GM18499 (cell line): ENCODE data around the gene FUOM.
A peak's percentile ranks its signal among the peaks of the same experiment; 100 is the strongest.

ENCODE experiments used
- ATAC-seq: cut with Tn5 transposase; IDR thresholded peaks from one replicate; pipeline ENCODE4 v1.9.1; 2021; ENCODE audit warnings: moderate number of reproducible peaks; ENCODE audit not compliant: insufficient read depth, unreplicated experiment

Gene FUOM

DNA sequence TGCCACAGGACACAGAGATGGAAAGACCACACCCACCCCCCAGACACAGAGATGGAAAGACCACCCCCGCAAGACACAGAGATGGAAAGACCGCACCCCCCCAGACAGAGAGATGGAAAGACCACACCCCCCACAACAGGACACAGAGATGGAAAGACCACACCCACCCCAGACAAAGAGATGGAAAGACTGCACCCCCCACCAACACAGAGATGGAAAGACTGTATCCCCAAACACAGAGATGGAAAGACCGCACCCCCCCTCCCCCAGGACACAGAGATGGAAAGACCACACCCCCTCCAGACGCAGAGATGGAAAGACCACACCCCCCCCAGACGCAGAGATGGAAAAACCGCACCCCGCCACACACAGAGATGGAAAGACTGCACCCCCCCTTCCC, 41.1 kb downstream of the FUOM start:
- ATAC-seq, result no peak

DNA sequence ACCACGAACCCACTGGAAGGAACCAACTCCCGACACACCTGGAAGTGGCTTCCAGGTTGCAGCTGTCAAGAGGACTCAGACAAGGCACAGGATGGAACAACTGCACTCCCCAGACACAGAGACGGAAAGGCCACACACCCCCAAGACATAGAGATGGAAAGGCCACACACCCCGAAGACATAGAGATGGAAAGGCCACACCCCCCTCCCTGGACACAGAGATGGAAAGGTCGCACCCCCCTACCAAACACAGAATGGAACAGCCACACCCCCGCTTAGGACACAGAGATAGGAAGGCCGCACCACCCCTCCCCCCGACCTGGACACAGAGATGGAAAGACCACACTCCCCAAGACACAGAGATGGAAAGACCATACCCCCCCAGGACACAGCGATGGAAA, 41.6 kb downstream of the FUOM start:
- ATAC-seq, result no peak

DNA sequence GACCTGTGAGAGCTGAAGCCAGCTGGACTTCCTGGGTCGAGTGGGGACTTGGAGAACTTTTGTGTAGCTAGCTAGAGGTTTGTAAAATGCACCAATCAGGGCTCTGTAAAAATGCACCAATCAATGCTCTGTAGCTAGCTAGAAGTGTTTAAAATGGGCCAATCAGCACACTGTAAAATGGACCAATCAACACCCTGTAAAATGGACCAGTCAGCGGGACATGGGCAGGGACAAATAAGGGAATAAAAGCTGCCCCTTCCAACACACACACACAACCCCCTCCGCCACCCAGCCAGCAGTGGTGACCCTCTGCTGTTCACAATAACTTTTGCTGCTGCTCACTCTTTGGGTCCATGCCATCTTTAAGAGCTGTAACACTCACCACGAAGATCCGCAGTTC, 42.0 kb downstream of the FUOM start:
- no peak for ATAC-seq

DNA sequence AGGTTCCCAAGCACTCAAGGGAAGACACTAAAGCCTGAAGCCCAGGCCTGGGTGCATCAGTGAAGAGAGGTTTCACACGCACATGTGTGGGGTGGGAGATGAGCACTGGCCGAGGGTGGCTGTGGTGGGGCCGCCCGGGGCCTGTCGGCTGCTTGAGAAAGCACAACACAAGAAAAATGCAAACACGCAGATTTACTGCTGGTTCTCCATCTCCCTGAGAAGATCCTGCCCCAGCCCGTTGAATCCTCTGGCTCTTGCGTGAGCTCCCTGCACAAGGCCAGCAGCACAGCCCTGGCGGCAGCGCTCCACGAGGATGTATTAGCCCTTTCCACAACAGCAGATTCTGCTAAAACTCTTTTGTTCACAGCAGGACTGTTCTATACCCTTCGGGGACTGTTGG, 42.9 kb downstream of the FUOM start:
- no peak for ATAC-seq

DNA sequence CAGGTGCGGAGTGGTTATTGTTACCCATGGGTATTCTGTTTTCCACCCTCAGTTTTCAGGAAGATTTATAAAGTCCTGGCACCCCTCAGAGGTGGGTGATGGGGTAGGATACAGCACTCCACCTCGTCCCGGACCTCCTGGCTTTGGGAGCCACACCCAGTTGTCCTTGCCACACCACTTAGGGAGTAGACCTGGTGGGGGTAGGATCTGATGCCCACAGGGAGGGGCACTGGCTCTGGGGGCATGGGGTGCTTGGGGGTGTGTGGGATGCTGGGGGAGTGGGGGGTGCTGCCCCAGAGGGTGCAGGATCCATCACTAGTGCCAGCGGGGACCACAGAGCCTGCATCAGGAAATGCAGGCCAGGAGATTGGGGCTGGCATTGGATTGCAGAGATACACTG, 44.6 kb downstream of the FUOM start:
- no peak for ATAC-seq

DNA sequence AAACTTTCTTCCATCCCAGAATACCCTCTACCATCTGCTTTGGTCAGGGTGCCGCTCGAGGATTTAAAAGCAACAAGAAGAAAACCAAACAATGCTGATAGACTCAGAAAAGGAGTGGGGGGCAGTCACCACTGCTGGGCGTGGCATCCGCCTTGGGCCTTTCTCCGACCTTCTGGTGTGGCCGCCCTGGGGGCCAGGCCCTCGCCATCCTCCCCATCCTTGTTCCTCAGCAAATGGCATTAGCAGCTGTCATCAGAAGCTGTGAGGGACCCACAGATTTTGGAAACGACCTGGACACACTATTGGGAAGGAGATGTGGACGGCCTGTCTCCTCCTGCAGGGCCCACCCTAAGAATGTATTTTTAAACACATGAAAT, 45.1 kb downstream of the FUOM start:
- no peak for ATAC-seq

DNA sequence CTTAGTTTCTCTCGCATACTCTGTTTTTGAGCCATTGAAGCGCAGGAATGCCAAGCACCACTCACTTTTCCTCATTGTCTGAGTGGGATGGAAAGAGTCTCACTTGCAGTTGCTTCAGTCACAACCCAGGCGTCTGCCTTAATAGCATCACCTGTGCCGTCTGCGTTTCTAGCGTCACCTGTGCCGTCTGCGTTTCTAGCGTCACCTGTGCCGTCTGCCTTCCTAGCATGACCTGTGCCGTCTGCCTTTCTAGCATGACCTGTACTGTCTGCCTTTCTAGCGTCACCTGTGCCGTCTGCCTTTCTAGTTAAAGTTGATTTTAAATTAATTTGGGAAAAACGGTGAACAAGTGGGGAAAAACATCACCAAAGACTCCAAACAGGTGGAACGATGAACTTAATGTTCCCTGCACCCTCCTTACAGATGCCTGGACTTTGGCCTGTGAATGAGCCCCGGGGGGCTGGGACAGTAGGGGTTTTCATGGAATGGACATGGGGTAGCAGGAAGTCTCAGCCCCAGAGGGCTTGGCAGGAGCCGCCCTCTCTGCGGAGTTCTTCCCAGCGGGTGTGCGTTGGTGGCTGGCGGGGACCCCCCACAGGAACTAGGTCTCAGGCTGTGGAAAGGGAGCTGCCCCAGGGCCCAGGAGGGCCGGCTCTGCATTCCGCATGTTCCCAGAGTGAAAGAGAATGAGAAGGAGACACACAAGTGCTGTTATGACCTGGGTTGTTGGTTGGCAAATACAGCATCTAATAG, 45.6 kb downstream of the FUOM start:
- ATAC-seq, result no peak

DNA sequence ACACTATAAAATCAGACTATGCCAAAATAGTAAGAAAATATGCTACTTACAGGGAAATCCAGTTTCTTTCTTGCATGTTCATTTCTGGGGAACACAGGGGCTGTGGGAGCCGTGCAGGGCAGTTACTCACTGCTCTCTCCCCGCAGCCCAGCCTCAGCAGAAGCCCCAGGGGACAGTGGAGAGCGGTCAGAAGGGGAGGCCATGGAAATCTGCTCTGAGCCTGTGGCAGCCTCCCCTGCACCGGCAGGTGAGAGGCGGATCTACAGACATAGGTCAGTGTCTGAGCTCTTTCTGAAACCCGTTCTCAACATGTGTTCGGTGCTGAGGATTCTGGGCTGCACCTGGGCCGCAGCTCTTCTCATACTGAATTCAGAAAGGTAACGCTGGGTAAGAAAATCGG, 46.2 kb downstream of the FUOM start:
- ATAC-seq, result no peak

DNA sequence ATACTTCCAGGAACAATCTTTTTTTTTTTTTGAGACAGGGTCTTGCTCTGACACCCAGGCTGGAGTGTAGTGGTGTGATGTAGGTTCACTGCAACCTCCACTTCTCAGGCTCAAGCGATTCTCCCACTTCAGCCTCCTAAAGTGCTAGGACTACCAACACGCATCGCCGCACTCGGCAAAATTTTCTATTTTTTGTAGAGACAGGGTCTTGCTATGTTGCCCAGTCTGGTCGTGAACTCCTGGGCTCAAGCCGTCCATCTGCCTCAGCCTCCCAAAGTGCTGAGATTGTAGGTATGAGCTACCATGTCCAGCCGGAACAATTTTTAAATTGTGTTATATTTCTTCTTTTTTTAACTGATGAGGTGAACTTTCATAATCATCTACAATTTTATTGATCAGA, 47.0 kb downstream of the FUOM start:
- ATAC-seq, result no peak

DNA sequence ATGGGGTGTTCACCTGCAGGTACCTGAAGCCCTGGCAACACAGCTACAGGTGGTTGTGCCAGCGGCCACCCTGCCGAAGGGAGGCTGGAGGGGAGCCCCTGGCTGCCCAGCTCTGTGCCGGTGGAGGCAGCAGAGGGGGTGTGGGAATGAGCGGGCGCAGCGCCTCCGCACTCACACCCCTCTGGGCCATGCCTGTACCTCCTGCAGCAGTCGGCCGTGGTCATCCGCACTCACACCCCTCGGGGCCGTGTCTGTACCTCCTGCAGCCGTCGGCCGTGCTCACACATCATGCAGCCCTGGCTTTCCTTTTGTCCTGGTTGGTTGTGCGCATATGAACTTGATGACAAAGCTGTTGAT, 47.4 kb downstream of the FUOM start:
- ATAC-seq, result no peak

DNA sequence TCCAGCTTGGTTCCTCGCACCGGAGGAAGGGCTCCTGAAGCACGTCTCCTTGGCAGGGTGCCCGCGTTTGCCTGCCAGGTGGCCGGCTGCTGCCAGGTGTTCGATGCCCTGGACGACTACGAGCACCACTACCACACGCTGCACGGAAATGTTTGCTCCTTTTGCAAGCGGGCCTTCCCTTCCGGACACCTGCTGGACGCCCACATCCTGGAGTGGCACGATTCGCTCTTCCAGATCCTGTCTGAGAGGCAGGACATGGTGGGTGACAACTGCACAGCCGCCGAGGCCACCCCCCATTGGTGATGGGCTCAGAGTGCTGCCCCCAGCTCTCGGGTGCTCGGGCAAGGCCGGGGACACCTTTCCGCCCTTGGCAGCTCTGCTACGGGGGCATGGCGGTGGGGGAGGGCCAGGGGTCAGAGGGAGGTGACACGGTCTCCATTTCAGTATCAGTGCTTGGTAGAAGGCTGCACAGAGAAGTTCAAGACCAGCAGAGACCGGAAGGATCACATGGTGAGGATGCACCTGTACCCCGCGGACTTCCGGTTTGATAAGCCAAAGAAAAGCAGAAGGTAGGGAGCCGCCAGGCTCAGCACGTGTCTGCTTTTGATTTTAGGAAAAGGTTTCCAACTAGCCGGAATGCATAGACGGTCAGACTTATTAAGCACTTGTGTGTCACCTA, 48.0 kb downstream of the FUOM start:
- ATAC-seq, result no peak

DNA sequence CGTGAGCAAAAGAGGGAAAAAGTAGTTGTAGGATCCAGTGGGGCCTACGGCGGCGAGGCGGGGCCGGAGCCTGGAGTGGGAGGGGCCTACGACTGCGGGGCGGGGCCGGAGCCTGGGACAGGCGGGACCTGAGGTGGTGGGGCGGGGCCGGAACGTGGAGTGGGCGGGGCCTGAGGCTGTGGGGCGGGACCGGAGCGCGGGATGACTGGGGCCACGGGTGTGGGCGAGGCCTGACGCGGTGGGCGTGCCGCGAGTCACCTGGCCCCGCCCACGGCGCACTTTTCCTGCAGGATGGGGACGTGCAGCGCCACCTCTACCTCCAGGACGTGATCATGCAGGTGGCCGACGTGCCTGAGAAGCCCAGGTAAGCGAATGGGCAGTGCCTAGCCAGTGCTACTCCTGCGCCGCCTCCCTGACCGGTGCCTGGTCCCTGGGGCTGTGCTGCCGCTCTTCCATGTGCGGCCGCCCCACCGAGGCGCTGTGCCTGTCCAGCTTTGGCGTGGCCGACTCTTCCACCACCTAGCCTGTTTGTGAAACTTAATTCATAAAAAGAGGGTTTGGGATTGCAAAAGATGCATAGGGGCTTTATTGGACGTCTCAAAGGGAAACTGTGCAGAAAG, 48.6 kb downstream of the FUOM start:
- peak; percentile 35 for ATAC-seq

DNA sequence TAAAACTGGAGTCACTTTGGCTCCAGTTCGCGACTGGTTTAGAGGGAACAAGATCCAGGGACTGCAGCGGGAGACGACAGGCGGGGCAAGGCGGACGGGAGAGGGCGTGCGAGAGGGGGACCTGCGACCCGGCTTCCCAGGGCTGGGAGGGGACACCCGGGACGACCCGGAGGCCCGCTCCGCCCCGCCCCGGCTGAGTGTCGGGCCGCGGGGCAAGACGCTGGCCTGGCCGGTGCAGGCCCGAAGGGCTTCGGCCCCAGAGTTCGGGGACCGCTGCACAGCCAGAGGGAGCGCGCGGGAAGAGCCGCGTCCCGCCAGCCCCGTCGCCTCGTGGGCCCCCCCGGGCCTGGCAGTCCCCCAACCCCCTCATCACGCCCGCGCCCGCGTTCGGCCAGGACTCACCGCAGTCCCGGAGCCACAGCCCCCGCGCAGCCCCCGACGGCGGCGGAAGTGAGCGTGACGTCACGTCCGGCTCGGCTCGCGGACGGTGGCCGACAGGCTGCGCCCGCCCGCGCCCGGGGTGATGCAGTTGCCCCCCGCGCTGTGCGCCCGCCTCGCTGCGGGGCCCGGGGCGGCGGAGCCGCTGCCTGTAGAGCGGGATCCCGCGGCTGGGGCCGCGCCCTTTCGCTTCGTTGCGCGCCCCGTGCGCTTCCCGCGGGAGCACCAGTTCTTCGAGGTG, 49.3 kb downstream of the FUOM start, which contains the start of the genes TUBGCP2 and ZNF511:
TSS of gene TUBGCP2 (minus strand) at position 452 of the 679 bp plus-strand sequence. CDS start 5,931 bp downstream, outside the sequence.
TSS of gene ZNF511 (plus strand) at position 494 of the 679 bp plus-strand sequence. CDS start at position 524, 30 bp downstream.
- ATAC-seq, result peak; percentile 42

DNA sequence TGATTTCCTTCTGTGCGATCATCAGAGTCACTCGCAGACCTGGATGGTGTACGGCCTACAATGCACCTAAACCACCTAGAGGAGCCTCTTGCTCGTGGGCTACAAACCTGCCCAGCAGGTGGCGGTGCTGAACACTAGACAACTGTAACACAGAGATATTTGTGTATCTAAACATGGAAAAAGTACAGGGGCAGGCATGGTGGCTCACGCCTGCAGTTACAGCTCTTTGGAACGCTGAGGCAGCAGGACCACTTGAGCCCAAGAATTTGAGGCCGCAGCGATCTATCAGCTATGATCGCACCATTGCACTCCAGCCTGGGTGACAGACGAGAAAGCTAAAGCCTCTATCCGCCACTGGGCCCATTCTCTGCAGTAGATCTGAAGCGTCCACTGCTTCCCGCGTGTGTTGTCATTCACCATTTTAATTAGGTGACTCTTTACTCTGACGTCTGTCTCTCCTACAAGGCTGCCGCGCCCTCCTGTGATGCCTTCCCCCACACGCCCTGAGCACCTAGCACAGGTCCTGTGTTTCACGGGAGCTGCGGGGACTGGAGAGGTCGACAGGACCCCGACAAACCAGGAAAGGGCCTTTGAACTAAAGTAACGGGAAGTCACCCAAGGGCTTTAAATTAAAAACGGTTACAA, 49.9 kb downstream of the FUOM start:
- peak; percentile 43 for ATAC-seq

DNA sequence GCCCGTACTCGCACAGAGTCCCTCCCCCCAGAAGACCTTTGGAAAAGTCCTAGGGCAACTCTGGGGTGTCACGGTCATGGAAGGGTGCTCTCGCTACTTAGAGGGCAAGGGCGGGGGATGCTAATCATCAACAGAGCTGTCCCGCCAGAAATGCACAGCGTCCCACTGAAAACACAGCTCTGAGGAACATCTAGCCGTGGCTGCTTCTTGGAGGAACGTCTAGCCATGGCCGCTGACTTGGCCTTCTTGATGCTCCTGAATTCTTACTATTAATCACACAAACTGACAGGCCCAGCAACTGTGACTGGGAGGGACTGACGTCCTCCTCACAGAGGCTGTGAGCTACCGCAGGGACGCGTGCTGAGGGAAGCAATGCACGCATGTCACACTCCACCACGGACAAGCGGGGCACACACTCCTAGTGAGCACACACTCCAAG, 50.9 kb downstream of the FUOM start:
- ATAC-seq, result no peak

DNA sequence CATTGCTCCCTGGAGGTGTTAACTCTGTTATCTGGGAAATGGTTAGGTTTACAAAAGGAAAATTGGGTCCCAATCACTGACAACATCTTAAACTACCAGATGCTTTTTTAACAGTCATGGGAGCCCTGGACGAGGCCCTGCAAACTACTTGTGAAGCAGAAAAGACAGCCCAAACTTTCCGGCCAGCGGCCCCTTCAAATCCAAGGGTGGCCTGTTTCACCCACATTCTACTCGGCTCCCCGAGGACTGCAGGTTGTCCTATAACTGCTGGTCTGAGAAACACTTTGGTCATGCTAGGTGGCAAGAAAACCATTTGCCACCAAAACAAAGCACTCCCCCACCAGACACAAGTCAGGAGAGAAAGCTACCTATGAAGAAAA, 51.7 kb downstream of the FUOM start:
- ATAC-seq, result no peak
